ENCODE data around the gene CSTPP1.

CSTPP1 gene, protein sequence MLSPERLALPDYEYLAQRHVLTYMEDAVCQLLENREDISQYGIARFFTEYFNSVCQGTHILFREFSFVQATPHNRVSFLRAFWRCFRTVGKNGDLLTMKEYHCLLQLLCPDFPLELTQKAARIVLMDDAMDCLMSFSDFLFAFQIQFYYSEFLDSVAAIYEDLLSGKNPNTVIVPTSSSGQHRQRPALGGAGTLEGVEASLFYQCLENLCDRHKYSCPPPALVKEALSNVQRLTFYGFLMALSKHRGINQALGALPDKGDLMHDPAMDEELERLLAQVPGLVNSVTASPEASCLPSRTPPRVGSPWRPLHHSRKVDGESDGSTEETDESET

DNA sequence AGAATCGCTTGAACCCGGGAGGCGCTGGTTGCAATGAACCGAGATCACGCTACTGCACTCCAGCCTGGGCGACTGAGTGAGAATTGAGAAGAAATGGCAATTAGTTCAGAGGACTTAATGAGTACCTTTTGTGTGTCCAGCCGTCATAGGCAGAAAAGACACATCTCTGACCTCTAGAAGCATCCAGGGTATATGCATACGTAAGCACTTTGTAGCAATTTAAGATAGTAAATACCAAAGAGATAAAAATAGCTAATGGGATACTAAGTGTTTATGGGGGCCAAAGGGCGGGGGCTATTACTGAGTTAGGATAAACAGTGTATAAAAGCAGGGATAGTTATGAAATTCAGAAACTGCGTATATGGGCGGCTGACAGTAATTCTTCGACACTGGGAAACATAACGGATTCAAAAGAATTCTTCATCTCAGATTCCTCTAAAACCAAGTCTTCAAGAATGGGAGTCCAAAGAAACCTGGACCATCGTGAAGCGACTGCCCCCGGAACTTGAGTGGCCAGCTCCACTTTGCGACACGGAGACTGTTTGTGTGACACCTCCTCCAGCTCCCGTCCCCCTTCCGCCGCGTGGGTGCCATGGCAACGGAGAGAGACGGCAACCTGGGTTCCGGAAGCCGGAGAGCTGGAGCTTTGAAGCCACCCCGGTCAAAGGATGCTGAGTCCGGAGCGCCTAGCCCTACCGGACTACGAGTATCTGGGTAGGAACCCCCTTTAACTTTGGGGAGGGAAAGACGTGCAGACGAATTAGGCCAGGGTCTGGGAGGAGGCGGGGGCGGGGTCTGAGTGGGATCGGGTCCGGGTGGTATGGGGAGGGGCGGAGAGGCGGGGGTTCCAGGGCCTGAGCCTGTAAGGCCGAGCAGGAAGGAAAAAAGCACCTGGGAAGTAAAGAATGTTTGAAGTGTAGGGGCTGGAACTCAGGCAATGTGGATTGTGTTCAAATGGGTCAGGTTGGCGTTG is at the start of gene CSTPP1:
CSTPP1 (plus strand) TSS at position 624 of the 973 bp plus-strand sequence; CDS start at position 669, 45 bp downstream.
- Mint-ChIP-seq H3K27ac (peak within 1 kb of the TSS; percentile 90), H3K36me3 (ENCODE audit: low read depth) (peaks cover 17% of the 10 kb centered on the region), H3K9me3 (no peaks in the 10 kb centered on the region), H3K4me1 (ENCODE audit: low read depth) (peaks cover 19% of the 10 kb centered on the region), H3K4me3 (peak within 1 kb of the TSS; percentile 91), H3K27me3 (peaks cover 12% of the 10 kb centered on the region)
- peak; percentile 96 for DNase-seq

DNA sequence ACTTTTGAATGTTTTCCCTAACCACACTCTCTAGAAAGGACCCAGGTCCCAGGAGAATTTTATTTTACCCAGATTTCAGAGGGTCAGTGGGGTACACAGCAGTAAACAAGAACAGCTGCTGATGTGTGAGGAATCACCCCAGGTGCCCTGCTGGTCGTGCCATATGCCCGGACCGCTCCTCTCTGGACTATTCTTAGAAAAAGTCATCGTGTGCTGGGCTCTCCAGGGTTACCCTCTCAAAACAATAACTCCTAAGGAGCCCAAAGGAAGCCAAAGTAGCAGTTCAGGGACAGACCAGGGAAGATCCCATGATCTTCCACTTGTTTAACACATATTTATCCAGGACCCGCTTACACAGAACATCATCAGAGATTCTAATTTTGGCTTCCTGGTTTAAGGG is 47.9 kb upstream of the CSTPP1 start:
- Mint-ChIP-seq H3K27me3 (peaks cover 9% of the 10 kb centered on the region), H3K4me3 (no peak overlapping the region), H3K9me3 (no peaks in the 10 kb centered on the region), H3K4me1 (ENCODE audit: low read depth) (no peaks in the 10 kb centered on the region), H3K36me3 (ENCODE audit: low read depth) (no peaks in the 10 kb centered on the region), H3K27ac (no peak overlapping the region)
- DNase-seq: no peak

- Mint-ChIP-seq H3K4me1 (ENCODE audit: low read depth) (no peaks in the 10 kb centered on the region), H3K27me3 (peaks cover 7% of the 10 kb centered on the region), H3K4me3 (no peak overlapping the region), H3K36me3 (ENCODE audit: low read depth) (no peaks in the 10 kb centered on the region), H3K27ac (no peak overlapping the region), H3K9me3 (no peaks in the 10 kb centered on the region)
- no peak for DNase-seq
Observed at GRCh38 chr11:46889251-46889650, 47.3 kb upstream of the CSTPP1 start.

- no peaks in the 10 kb centered on the region for H3K9me3 Mint-ChIP-seq
- peaks cover 7% of the 10 kb centered on the region for H3K27me3 Mint-ChIP-seq
- peak; percentile 72 for DNase-seq
- no peaks in the 10 kb centered on the region for H3K4me1 Mint-ChIP-seq (ENCODE audit: low read depth)
- H3K36me3 Mint-ChIP-seq (ENCODE audit: low read depth): no peaks in the 10 kb centered on the region
- no peak overlapping the region for H3K27ac Mint-ChIP-seq
- no peak overlapping the region for H3K4me3 Mint-ChIP-seq
Observed at GRCh38 chr11:46889689-46890475, 46.7 kb upstream of the CSTPP1 start.

- H3K27ac Mint-ChIP-seq: no peak overlapping the region
- no peaks in the 10 kb centered on the region for H3K36me3 Mint-ChIP-seq (ENCODE audit: low read depth)
- H3K4me1 Mint-ChIP-seq (ENCODE audit: low read depth): no peaks in the 10 kb centered on the region
- no peaks in the 10 kb centered on the region for H3K9me3 Mint-ChIP-seq
- H3K27me3 Mint-ChIP-seq: peaks cover 7% of the 10 kb centered on the region
- no peak overlapping the region for H3K4me3 Mint-ChIP-seq
- DNase-seq: no peak
Observed at GRCh38 chr11:46890665-46891064, 45.9 kb upstream of the CSTPP1 start.

GRCh38 chr11:46892109-46892508 is 44.5 kb upstream of the CSTPP1 start:
- Mint-ChIP-seq H3K4me3 (no peak overlapping the region), H3K36me3 (ENCODE audit: low read depth) (no peaks in the 10 kb centered on the region), H3K9me3 (no peaks in the 10 kb centered on the region), H3K27me3 (peaks cover 7% of the 10 kb centered on the region), H3K27ac (no peak overlapping the region), H3K4me1 (ENCODE audit: low read depth) (no peaks in the 10 kb centered on the region)
- DNase-seq: no peak

DNA sequence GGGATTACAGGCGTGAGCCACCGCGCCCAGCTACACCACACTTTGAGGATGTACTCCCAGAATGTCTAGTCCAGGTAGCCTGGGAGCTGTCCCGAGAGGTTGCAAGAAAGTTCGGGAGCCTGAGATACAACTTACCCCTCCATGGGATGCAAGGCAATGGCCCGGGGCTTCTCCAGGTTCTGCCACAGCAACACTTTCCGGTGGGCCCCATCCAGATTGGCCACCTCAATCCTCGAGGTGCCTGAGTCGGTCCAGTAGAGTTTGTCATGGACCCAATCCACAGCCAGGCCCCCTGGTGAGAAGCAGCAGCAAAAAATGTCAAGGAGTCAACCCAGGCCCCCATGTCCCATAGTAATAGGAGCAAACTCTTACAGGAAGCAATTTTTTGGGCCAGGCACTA is 43.7 kb upstream of the CSTPP1 start:
- no peak overlapping the region for H3K4me3 Mint-ChIP-seq
- H3K27ac Mint-ChIP-seq: no peak overlapping the region
- no peaks in the 10 kb centered on the region for H3K4me1 Mint-ChIP-seq (ENCODE audit: low read depth)
- no peaks in the 10 kb centered on the region for H3K9me3 Mint-ChIP-seq
- peaks cover 7% of the 10 kb centered on the region for H3K27me3 Mint-ChIP-seq
- DNase-seq: no peak
- no peaks in the 10 kb centered on the region for H3K36me3 Mint-ChIP-seq (ENCODE audit: low read depth)

DNA sequence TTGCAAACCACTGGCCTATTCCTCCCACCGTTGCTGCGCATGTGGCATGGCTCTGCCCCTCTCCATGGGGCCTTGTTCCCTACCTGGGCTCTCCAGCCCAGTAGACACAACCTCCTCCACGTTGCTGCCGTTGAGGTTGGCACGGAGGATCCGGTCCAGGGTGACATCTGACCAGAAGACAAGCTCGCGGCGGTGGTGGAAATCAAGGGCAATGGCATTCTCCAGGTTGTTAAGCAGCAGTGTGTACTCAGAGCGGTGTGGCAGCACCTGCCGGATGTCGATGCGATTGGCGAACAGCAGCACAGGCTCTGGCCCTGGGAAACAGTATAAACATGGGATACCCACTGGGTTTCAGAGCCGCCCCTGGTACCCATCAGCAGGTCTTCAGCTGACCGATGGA is 42.1 kb upstream of the CSTPP1 start:
- no peaks in the 10 kb centered on the region for H3K4me1 Mint-ChIP-seq (ENCODE audit: low read depth)
- H3K4me3 Mint-ChIP-seq: no peak overlapping the region
- no peaks in the 10 kb centered on the region for H3K36me3 Mint-ChIP-seq (ENCODE audit: low read depth)
- peaks cover under 1% of the 10 kb centered on the region for H3K27me3 Mint-ChIP-seq
- no peak overlapping the region for H3K27ac Mint-ChIP-seq
- DNase-seq: no peak
- no peaks in the 10 kb centered on the region for H3K9me3 Mint-ChIP-seq

DNA sequence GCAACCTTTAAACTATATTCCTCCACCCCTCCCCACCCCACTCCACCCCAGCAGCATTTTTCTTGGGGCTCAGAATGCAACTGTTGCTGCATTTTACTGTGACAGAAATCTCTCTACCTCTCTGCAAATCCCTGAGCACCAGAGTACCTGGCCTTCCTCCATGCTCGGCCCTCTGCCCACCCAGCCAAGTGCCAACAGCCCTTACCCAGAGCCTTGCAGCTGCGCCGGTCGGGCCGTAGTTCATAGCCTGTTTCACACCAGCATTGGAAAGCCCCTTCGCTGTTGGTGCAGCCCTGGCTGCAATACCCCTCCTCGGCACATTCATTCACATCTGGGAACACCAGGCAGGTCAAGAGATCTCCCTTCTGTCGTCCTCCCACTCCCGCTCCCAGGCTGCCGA is 41.6 kb upstream of the CSTPP1 start:
- Mint-ChIP-seq H3K27ac (no peak overlapping the region), H3K9me3 (no peaks in the 10 kb centered on the region), H3K4me1 (ENCODE audit: low read depth) (no peaks in the 10 kb centered on the region), H3K36me3 (ENCODE audit: low read depth) (no peaks in the 10 kb centered on the region), H3K4me3 (no peak overlapping the region), H3K27me3 (no peaks in the 10 kb centered on the region)
- no peak for DNase-seq

DNA sequence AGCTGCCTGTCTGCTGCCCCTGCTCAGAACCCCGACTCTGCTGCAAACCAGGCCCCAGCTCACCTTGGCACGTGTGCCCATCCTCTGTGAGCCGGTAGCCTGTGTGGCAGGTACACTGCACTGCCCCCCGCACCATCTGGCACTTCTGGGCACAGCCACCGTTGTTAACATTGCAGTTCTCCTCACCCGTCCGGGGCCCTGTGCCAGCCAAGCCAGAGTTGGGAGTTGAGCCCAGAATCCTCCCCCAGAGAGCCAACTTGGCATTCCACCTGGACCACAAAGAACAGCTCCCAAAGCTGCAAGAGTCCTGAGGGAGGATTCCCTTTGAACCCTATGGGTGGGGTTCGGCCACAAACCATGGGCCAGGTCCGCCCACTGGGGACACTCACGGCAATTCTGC is 40.7 kb upstream of the CSTPP1 start:
- Mint-ChIP-seq H3K4me1 (ENCODE audit: low read depth) (no peaks in the 10 kb centered on the region), H3K27ac (no peak overlapping the region), H3K27me3 (no peaks in the 10 kb centered on the region), H3K9me3 (no peaks in the 10 kb centered on the region), H3K4me3 (no peak overlapping the region), H3K36me3 (ENCODE audit: low read depth) (no peaks in the 10 kb centered on the region)
- no peak for DNase-seq

GRCh38 chr11:46896719-46897406 is 39.7 kb upstream of the CSTPP1 start:
- no peaks in the 10 kb centered on the region for H3K27me3 Mint-ChIP-seq
- H3K4me3 Mint-ChIP-seq: no peak overlapping the region
- no peak overlapping the region for H3K27ac Mint-ChIP-seq
- no peak for DNase-seq
- H3K36me3 Mint-ChIP-seq (ENCODE audit: low read depth): no peaks in the 10 kb centered on the region
- no peaks in the 10 kb centered on the region for H3K9me3 Mint-ChIP-seq
- H3K4me1 Mint-ChIP-seq (ENCODE audit: low read depth): no peaks in the 10 kb centered on the region

DNA sequence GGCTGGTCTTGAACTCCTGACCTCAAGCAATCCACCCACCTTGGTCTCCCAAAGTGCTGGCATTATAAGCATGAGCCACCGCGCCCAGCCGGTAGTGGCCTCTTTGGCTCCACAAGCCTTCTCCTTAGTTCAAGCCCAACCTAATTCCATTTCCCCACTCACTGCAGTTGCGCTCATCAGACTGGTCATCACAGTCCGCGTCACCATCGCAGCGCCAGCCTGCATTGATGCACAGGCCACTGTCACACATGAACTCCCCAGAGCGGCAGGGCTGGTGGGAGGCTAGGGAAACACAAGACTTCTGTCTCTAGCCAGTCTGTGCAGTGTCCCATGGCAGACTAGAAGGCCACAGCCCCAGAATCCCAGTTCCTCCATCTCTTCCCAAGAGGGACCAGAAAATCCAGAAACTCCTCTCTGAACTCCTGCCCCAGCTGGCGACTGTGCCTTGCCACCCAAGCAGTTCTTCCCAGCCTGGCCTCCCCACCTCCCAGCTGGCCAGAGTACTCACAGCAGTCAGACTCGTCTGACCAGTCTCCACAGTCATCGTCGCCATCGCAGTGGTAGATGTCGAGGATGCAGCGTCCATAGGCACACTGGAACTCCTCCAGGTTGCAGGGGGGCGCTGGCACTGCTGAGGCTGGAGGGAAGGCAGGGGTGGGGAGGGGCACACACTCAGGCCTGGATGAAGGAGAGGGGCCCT is 38.0 kb upstream of the CSTPP1 start:
- no peak for DNase-seq
- Mint-ChIP-seq H3K36me3 (ENCODE audit: low read depth) (no peaks in the 10 kb centered on the region), H3K4me3 (no peak overlapping the region), H3K27me3 (no peaks in the 10 kb centered on the region), H3K4me1 (ENCODE audit: low read depth) (no peaks in the 10 kb centered on the region), H3K27ac (no peak overlapping the region), H3K9me3 (no peaks in the 10 kb centered on the region)

GRCh38 chr11:46899501-46900025 is 37.0 kb upstream of the CSTPP1 start:
- Mint-ChIP-seq H3K4me1 (ENCODE audit: low read depth) (no peaks in the 10 kb centered on the region), H3K4me3 (no peak overlapping the region), H3K36me3 (ENCODE audit: low read depth) (no peaks in the 10 kb centered on the region), H3K27ac (no peak overlapping the region), H3K9me3 (no peaks in the 10 kb centered on the region), H3K27me3 (no peaks in the 10 kb centered on the region)
- no peak for DNase-seq

Data from activated T-cell treated with anti-CD3 and anti-CD28 coated beads, Interleukin-2, amount 50 U/mL, for 24 hours (primary cell).